ENCODE results near the gene KRT6C.
"Not testable (repeated sequence)": the region's sequence is repeated elsewhere in the genome, so short reads cannot be mapped to it uniquely, and the experiment has no call there.

Gene KRT6C

GRCh38 chr12:52499806-52500560 is 26.4 kb upstream of the KRT6C start:
- DNase-seq, result no peak

GRCh38 chr12:52498946-52499345 is 25.3 kb upstream of the KRT6C start:
- DNase-seq, result no peak

GRCh38 chr12:52497975-52498374 is 24.4 kb upstream of the KRT6C start:
- no peak for DNase-seq

- no peak for DNase-seq
Observed at GRCh38 chr12:52496590-52497071, 23.0 kb upstream of the KRT6C start.

- DNase-seq, result no peak
Observed at GRCh38 chr12:52496054-52496453, 22.4 kb upstream of the KRT6C start.

GRCh38 chr12:52495389-52495788 is 21.8 kb upstream of the KRT6C start:
- peak; percentile 68 for DNase-seq

GRCh38 chr12:52494518-52494917 is 20.9 kb upstream of the KRT6C start:
- no peak for DNase-seq

GRCh38 chr12:52494100-52494499 is 20.5 kb upstream of the KRT6C start:
- no peak for DNase-seq

GRCh38 chr12:52493172-52493571 is 19.6 kb upstream of the KRT6C start, which contains the start of gene KRT6A:
TSS of gene KRT6A (minus strand) at chr12:52493257. CDS start at chr12:52493188, 69 bp downstream.
- no peak for DNase-seq

GRCh38 chr12:52492405-52492804 is 18.8 kb upstream of the KRT6C start:
- DNase-seq, result not testable (repeated sequence)

GRCh38 chr12:52491495-52491894 is 17.9 kb upstream of the KRT6C start:
- DNase-seq, result not testable (repeated sequence)

GRCh38 chr12:52488736-52489135 is 15.1 kb upstream of the KRT6C start:
- DNase-seq, result no peak

GRCh38 chr12:52487744-52488443 is 14.3 kb upstream of the KRT6C start:
- not testable (repeated sequence) for DNase-seq

GRCh38 chr12:52487211-52487610 is 13.6 kb upstream of the KRT6C start:
- DNase-seq, result no peak

GRCh38 chr12:52486166-52487105 is 12.8 kb upstream of the KRT6C start:
- no peak for DNase-seq

- no peak for DNase-seq
Observed at GRCh38 chr12:52480073-52480472, 6.5 kb upstream of the KRT6C start.

- DNase-seq, result no peak
Observed at GRCh38 chr12:52477651-52478050, 4.0 kb upstream of the KRT6C start.

- DNase-seq, result no peak
Observed at GRCh38 chr12:52474212-52474611, 607 bp upstream of the KRT6C start.

- DNase-seq, result no peak
Observed at GRCh38 chr12:52469853-52470252, 3.8 kb downstream of the KRT6C start.

- no peak for DNase-seq
Observed at GRCh38 chr12:52464897-52465296, 8.7 kb downstream of the KRT6C start.

GRCh38 chr12:52461693-52462092 is 11.9 kb downstream of the KRT6C start:
- DNase-seq, result no peak

GRCh38 chr12:52458861-52459260 is 14.7 kb downstream of the KRT6C start:
- no peak for DNase-seq

GRCh38 chr12:52455821-52456220 is 17.8 kb downstream of the KRT6C start:
- no peak for DNase-seq
